ENCODE measurements around the gene PGA4.
"Not testable (repeated sequence)": the region's sequence is repeated elsewhere in the genome, so short reads cannot be mapped to it uniquely, and the experiment has no call there.

Gene PGA4

GRCh38 chr11:61204502-61205059, 17.6 kb upstream of the PGA4 start:
- DNase-seq (ENCODE audit: low read depth): not testable (repeated sequence)

DNA sequence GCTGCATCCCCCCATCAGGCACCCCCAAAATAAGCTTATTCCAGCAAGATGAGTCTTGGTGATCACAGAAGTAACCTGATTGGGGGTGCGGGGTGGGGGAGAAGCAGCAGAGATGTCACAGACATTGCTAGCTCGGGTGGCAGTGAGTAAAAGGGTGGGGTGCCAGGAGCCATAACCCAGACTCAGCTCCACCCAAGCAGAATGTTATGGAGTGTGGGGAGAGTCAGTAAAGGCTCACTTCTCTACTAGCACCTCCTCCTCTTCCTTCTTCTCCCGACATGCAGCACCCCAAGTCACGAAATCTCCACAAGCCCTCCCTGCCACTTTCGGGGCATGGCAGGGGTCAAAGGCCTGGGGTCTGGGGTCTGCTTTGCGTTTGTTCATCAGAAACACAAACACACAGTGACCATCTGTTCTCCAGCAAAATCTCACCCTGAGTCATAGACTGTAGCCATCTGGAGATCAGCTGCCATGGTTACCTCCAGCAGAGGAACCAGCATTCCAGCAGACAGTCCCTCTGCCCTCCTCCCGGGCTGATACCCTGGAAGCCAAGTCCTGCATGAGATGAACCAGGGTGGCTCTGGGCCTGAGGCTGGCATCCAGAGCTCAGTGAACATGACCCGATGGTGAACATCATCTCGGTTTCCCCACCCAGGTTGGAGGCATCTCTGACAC, 14.4 kb upstream of the PGA4 start:
- not testable (repeated sequence) for DNase-seq (ENCODE audit: low read depth)

- DNase-seq (ENCODE audit: low read depth): not testable (repeated sequence)
These were observed 11.5 kb upstream of the PGA4 start for GRCh38 chr11:61210629-61211028.

GRCh38 chr11:61211327-61211952, 10.7 kb upstream of the PGA4 start:
- not testable (repeated sequence) for DNase-seq (ENCODE audit: low read depth)

DNA sequence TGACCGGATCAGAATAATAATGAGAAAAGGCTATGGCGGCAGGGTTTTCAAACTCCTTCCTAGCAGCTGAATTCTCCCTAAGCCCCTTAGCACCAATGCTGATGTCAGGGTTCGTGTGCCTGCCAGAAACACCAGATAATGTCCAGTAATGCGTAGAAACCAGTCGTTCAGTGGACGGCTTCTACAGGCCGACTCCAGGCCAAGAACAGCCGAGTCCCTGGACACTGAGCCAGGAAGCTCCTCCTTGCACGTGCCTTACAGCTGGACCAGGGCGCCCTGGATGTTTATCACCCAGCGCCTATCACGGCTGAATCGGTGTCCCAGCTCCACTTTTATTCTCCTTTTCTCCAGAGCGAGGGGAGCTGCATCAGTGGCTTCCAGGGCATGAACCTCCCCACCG, 9.9 kb upstream of the PGA4 start:
- DNase-seq (ENCODE audit: low read depth): not testable (repeated sequence)

- DNase-seq (ENCODE audit: low read depth): not testable (repeated sequence)
These were observed 8.3 kb upstream of the PGA4 start for GRCh38 chr11:61213711-61214324.

DNA sequence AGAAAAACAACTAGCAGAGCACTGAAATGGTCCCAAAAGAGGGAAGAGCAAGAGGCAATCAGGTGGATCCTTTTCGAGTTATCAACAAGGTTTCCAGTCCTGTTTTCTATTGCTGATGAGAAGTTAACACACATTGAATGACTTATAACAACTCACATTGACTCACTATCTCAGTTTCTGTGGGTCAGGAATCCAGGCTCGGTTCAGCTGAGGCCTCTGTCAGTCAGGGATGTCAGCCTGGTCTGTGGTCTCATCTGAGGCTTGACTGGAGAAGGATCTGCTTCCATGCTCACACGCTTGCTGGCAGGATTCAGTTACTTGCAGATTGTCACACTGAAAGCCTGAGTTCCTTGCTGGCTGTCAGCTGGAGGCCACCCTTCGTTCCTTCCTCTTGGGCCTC, 3.8 kb upstream of the PGA4 start:
- DNase-seq (ENCODE audit: low read depth): not testable (repeated sequence)

DNA sequence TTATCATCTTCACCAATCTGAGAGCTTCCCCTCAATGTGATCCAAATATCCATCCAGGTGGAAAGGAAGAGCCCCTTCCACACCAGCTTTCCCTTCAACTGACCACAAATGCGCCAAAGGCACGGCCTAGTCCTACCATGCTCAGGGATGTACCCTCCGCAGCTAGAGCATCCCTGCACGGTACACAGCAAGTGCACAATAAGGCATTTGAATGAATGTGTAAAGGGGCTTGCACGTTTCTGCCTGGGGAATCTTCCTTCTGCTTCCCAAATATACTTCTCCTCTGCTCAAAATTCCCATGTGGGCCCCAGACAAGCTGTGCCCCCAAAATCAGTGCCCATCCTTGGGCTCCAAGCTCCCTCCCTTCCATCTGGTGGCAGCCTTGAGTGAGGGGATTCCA, 3.1 kb upstream of the PGA4 start:
- DNase-seq (ENCODE audit: low read depth): not testable (repeated sequence)

DNA sequence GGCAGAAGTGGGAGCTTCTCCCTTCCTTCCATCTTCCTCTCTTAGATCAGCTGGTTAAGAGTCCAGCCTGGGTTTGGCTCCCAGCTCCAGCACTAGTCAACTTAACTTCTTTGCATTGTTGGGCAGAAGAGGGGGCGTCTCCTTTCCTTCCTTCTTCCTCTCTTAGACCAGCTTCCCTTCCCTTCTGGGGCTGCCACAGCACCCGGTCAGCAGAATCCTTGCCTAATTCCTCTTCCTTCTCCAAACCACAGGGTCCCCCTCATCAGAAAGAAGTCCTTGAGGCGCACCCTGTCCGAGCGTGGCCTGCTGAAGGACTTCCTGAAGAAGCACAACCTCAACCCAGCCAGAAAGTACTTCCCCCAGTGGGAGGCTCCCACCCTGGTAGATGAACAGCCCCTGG, 545 bp downstream of the PGA4 start:
- DNase-seq (ENCODE audit: low read depth): not testable (repeated sequence)

- DNase-seq (ENCODE audit: low read depth): not testable (repeated sequence)
These were observed 4.5 kb downstream of the PGA4 start for GRCh38 chr11:61226457-61227137.

GRCh38 chr11:61229458-61229857, 7.3 kb downstream of the PGA4 start:
- DNase-seq (ENCODE audit: low read depth): not testable (repeated sequence)

GRCh38 chr11:61231033-61231432, 8.9 kb downstream of the PGA4 start:
- DNase-seq (ENCODE audit: low read depth): not testable (repeated sequence)

GRCh38 chr11:61231585-61231984, 9.4 kb downstream of the PGA4 start:
- not testable (repeated sequence) for DNase-seq (ENCODE audit: low read depth)

- not testable (repeated sequence) for DNase-seq (ENCODE audit: low read depth)
These were observed 10.5 kb downstream of the PGA4 start for GRCh38 chr11:61232548-61233145.

DNA sequence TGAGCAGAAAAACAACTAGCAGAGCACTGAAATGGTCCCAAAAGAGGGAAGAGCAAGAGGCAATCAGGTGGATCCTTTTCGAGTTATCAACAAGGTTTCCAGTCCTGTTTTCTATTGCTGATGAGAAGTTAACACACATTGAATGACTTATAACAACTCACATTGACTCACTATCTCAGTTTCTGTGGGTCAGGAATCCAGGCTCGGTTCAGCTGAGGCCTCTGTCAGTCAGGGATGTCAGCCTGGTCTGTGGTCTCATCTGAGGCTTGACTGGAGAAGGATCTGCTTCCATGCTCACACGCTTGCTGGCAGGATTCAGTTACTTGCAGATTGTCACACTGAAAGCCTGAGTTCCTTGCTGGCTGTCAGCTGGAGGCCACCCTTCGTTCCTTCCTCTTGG, 15.0 kb downstream of the PGA4 start:
- not testable (repeated sequence) for DNase-seq (ENCODE audit: low read depth)

DNA sequence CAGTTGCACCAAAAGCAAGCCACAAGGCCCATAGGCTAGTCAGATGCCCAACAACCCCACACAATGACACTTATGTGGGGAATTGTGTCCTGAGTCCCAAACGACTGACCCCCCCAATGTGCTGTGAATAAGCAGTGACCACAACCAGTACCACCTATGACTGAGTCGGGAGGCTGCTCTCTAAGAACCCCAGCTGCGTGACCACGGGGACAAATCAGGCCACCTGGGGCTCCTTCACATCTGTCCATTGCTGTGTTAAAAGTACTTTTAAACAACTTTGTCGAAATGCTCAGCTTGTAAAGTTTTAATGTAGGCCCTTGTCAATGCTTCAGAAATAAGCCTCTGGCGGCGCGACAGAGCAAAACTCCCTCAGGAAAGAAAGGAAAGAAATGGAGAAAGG, 18.1 kb downstream of the PGA4 start:
- DNase-seq (ENCODE audit: low read depth): not testable (repeated sequence)

- not testable (repeated sequence) for DNase-seq (ENCODE audit: low read depth)
These were observed 18.7 kb downstream of the PGA4 start, which contains the start of gene PGA5 for GRCh38 chr11:61240875-61241274. PGA5 (plus strand) TSS chr11:61241175; CDS start chr11:61241227, 52 bp downstream.

DNA sequence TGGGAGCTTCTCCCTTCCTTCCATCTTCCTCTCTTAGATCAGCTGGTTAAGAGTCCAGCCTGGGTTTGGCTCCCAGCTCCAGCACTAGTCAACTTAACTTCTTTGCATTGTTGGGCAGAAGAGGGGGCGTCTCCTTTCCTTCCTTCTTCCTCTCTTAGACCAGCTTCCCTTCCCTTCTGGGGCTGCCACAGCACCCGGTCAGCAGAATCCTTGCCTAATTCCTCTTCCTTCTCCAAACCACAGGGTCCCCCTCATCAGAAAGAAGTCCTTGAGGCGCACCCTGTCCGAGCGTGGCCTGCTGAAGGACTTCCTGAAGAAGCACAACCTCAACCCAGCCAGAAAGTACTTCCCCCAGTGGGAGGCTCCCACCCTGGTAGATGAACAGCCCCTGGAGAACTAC, 19.4 kb downstream of the PGA4 start:
- DNase-seq (ENCODE audit: low read depth): not testable (repeated sequence)

- DNase-seq (ENCODE audit: low read depth): not testable (repeated sequence)
These were observed 23.3 kb downstream of the PGA4 start for GRCh38 chr11:61245284-61245964.

DNA sequence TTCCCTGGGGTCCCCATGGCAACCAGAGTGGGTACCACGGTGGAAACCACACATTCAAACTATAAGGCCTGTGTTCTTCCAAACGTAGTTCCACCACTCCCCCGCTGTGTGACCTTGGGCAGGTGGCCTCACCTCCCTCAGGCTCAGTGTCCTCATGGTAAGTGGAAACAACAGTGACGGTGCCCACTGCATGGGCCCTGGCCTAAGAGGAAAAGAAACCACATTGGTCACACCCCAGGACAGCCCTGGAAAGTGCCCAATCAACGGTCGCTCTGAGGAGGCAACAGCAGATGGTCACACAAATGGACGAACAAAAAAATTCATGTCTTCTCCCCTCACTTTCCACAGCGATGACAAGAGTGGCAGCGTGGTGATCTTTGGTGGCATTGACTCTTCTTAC, 25.9 kb downstream of the PGA4 start:
- not testable (repeated sequence) for DNase-seq (ENCODE audit: low read depth)

GRCh38 chr11:61249201-61249600, 27.1 kb downstream of the PGA4 start:
- DNase-seq (ENCODE audit: low read depth): not testable (repeated sequence)

Data from EH (cell line).